Measurements from ENCODE around the gene FOXP1.

GRCh38 chr3:71485896-71486295 lies 97.6 kb downstream of the FOXP1 start:
- TF ChIP-seq POLR2A (IDR thresholded peaks at IDR 0.05; ENCODE audit: low read depth, low read length): no peak
- no peak for TF ChIP-seq POLR2AphosphoS5 (IDR thresholded peaks at IDR 0.05; ENCODE audit: low read depth, low read length)
- TF ChIP-seq TAF1 (IDR thresholded peaks at IDR 0.05; ENCODE audit: low read depth, low read length): no peak
- TF ChIP-seq SPI1 (IDR thresholded peaks at IDR 0.05; ENCODE audit: low read depth, low read length): no peak
- no peak for TF ChIP-seq POU2F2 (IDR thresholded peaks at IDR 0.05; ENCODE audit: low read depth, low read length)
